Measurements from ENCODE around the gene SLC18A2.

SLC18A2 gene

DNA sequence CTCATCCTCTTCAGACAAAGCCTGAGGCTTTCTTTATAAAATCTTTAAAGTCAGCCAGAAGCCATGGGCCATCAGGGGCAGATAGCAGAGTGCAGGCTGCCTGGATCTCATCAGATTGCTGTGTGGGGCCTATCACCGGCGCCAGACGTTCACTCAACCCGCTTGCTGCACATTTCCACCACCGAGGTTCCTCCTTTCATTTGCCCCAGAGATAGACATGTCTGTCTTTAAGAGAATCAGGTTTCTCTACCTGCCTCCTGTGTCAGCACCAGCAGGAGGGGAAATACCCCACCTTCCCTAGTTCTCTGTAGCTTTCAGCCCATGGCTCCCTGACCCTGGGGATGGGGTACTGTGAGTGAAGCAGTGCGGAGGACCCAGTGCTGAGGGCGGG is 22.0 kb downstream of the SLC18A2 start:
- DNase-seq (ENCODE audit: low read depth), result no peak
- H3K4me3 ChIP-seq (replicated peaks; ENCODE audit: low read depth, low read length), result no peak overlapping the region
- TF ChIP-seq, protein P1, sequence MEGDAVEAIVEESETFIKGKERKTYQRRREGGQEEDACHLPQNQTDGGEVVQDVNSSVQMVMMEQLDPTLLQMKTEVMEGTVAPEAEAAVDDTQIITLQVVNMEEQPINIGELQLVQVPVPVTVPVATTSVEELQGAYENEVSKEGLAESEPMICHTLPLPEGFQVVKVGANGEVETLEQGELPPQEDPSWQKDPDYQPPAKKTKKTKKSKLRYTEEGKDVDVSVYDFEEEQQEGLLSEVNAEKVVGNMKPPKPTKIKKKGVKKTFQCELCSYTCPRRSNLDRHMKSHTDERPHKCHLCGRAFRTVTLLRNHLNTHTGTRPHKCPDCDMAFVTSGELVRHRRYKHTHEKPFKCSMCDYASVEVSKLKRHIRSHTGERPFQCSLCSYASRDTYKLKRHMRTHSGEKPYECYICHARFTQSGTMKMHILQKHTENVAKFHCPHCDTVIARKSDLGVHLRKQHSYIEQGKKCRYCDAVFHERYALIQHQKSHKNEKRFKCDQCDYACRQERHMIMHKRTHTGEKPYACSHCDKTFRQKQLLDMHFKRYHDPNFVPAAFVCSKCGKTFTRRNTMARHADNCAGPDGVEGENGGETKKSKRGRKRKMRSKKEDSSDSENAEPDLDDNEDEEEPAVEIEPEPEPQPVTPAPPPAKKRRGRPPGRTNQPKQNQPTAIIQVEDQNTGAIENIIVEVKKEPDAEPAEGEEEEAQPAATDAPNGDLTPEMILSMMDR (IDR thresholded peaks at IDR 0.05; ENCODE audit: low read length, missing control alignments), result no peak

DNA sequence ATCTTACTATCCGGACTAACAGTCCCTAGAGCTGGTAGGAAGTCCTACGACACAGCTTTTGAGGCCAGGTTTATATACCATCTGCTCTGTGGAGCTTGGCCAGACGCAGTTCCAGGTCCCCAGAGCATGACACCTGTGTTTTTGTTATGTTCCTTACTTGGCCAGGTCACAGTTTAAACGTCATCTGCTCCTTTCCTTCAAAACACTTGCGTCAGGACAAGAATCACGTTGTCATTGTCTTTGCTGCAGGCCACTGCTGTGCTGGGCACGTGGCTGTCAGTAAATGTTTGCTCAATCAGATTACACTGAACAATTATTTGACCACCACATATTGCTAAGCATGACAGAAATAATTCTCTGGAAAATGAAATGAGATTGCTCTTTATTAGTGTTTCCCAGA is 23.9 kb downstream of the SLC18A2 start:
- TF ChIP-seq, protein P1 (IDR thresholded peaks at IDR 0.05; ENCODE audit: low read length, missing control alignments), result no peak
- H3K4me3 ChIP-seq (replicated peaks; ENCODE audit: low read depth, low read length), result no peak overlapping the region
- DNase-seq (ENCODE audit: low read depth), result no peak

DNA sequence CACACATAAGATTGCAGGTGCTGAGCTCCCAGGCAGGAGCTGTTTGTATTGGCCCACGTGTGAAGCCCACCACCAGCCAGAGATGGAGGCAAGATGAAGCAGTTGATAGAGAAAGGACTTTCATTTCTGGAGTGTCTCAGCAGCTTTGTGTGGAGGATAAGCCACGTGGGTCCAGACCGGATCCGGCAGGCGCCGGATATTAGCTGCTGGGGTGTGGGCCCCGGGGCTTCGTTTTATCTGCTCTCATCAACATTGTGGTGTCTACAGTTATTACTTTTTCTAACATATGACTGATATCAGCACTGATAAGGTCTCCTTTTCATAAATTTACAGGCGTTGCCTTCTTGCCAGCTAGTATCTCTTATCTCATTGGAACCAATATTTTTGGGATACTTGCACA is 25.5 kb downstream of the SLC18A2 start:
- DNase-seq (ENCODE audit: low read depth), result no peak
- H3K4me3 ChIP-seq (replicated peaks; ENCODE audit: low read depth, low read length), result no peak overlapping the region
- TF ChIP-seq, protein P1 (IDR thresholded peaks at IDR 0.05; ENCODE audit: low read length, missing control alignments), result no peak

DNA sequence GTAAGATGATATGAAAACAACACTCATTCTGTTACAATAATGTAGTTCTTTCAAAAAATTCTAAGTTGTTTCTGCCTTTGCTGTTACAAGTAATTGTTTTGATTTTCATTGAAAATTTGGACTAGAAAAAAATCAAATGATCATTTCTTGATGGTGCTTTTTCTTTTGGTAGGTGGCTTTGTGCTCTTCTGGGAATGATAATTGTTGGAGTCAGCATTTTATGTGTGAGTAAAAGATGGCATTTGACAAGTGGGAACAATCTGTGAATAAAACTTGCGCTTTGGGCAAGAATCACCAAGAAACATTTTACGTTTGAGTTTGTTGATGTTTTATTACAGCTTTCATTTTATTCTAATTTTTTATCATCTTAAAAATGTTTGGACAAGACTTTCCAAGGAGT is 25.9 kb downstream of the SLC18A2 start:
- DNase-seq (ENCODE audit: low read depth), result no peak
- TF ChIP-seq, protein P1 (IDR thresholded peaks at IDR 0.05; ENCODE audit: low read length, missing control alignments), result no peak
- no peak overlapping the region for H3K4me3 ChIP-seq (replicated peaks; ENCODE audit: low read depth, low read length)

DNA sequence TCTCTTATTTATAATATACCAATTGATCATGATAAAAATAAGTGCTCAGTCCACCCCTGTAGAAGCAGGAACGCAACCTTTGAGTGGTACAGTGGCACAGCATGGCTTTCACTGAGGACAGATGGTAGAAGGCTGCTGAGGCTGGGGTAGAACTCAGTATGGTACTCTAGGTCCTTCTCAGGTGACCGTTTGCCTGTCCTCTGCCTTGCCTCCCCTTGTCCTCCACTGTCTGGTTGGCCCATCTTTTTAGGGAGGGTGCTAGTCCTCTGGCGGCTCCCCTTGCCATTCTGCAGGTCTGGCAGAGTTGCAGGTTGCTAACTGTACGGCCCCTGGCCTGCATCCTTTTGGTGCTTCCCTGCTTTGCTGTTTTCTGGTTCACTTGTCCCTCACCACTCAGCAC is 27.3 kb downstream of the SLC18A2 start:
- DNase-seq (ENCODE audit: low read depth), result no peak
- no peak overlapping the region for H3K4me3 ChIP-seq (replicated peaks; ENCODE audit: low read depth, low read length)
- TF ChIP-seq, protein P1 (IDR thresholded peaks at IDR 0.05; ENCODE audit: low read length, missing control alignments), result no peak

DNA sequence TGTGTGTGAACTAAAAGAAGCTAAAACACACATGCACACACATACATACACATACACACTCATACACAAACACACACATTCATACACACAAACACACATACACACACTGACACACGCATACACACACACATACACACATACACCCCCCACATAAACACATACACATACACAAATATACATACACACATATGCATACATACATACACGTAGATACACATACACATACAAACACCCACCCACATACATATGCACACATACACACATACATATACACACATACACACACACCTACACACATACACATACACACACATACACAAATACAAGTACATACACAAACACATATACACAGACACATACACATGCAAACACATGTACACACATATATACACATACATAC is 28.0 kb downstream of the SLC18A2 start:
- TF ChIP-seq, protein P1 (IDR thresholded peaks at IDR 0.05; ENCODE audit: low read length, missing control alignments), result no peak
- DNase-seq (ENCODE audit: low read depth), result no peak
- no peak overlapping the region for H3K4me3 ChIP-seq (replicated peaks; ENCODE audit: low read depth, low read length)

DNA sequence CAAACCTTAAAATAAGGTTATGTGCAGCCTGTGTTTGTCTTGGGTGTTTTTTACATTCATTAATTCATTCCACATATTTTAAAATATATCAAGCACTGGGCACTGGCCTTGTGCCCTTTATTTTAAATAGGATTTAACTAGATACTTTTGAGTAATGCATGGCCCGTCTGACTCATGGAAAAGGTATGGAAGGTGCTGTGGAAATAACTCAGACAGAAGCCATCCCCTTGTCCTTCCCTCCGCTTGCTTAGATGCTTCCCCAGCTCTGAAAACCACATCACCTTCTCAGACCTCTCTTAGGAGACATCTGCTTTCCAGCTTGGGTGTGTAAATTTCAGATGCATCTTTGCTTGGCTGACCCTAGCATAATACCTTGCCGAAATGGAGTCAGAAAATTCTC is 30.5 kb downstream of the SLC18A2 start:
- no peak overlapping the region for H3K4me3 ChIP-seq (replicated peaks; ENCODE audit: low read depth, low read length)
- TF ChIP-seq, protein P1 (IDR thresholded peaks at IDR 0.05; ENCODE audit: low read length, missing control alignments), result no peak
- DNase-seq (ENCODE audit: low read depth), result peak; percentile 13

All from fibroblast of pulmonary artery (primary cell).